ENCODE measurements around the gene CEP72. TPM values are rescaled to one million over a fixed set of nuclear protein-coding genes. Genes with fewer than 3 reads are reported as not detected.
"Not testable (repeated sequence)": the region's sequence is repeated elsewhere in the genome, so short reads cannot be mapped to it uniquely, and the experiment has no call there.

CEP72 gene
- total RNA-seq, 1 donor from 2014 or later, result 0.32 TPM

DNA sequence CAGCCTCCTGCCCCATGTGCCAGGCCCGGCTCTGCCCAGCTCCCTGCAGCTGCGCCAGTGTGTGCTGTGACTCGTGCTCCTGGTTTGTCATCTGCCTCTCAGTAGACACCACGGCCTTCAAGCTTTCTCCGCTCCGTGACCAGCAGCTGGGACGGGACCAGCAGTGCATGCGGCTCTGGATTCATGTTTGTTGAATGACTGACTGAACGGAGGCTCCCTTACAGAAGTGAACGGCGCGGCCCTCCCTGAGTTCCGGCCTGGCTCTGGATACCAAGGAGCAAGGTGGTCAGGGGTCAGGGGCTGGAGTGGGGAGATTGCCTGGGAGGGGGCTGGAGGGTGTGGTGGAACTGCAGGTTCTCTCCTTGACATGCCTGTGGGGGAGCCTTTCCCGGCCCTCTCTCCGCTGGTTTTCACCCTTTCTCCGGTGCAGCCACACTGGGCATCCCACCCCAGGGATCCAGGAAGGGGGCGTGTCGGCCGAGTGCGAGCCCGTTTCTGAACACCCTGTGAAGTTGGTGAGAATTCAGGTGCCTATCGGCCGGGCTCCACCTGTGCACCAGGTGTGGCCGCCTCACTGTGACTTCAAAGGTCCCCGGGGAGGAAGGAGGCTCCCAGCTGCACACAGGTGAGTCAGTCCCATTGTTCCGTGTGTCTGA, 11.1 kb upstream of the CEP72 start:
- Histone ChIP-seq H3K27me3 (no peaks in the 10 kb centered on the region), H3K4me3 (no peak overlapping the region), H3K36me3 (no peaks in the 10 kb centered on the region), H3K9me3 (no peaks in the 10 kb centered on the region), H3K27ac (no peak overlapping the region), H3K4me1 (no peaks in the 10 kb centered on the region)
- DNase-seq (ENCODE audit: low spot score in 2 of 2), result peak in 1 of 2 donors; percentile 45
- intact Hi-C loops (cut with DNase I), result no loop called here
- TF ChIP-seq, protein P1, sequence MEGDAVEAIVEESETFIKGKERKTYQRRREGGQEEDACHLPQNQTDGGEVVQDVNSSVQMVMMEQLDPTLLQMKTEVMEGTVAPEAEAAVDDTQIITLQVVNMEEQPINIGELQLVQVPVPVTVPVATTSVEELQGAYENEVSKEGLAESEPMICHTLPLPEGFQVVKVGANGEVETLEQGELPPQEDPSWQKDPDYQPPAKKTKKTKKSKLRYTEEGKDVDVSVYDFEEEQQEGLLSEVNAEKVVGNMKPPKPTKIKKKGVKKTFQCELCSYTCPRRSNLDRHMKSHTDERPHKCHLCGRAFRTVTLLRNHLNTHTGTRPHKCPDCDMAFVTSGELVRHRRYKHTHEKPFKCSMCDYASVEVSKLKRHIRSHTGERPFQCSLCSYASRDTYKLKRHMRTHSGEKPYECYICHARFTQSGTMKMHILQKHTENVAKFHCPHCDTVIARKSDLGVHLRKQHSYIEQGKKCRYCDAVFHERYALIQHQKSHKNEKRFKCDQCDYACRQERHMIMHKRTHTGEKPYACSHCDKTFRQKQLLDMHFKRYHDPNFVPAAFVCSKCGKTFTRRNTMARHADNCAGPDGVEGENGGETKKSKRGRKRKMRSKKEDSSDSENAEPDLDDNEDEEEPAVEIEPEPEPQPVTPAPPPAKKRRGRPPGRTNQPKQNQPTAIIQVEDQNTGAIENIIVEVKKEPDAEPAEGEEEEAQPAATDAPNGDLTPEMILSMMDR (IDR thresholded peaks at IDR 0.05), result no peak

DNA sequence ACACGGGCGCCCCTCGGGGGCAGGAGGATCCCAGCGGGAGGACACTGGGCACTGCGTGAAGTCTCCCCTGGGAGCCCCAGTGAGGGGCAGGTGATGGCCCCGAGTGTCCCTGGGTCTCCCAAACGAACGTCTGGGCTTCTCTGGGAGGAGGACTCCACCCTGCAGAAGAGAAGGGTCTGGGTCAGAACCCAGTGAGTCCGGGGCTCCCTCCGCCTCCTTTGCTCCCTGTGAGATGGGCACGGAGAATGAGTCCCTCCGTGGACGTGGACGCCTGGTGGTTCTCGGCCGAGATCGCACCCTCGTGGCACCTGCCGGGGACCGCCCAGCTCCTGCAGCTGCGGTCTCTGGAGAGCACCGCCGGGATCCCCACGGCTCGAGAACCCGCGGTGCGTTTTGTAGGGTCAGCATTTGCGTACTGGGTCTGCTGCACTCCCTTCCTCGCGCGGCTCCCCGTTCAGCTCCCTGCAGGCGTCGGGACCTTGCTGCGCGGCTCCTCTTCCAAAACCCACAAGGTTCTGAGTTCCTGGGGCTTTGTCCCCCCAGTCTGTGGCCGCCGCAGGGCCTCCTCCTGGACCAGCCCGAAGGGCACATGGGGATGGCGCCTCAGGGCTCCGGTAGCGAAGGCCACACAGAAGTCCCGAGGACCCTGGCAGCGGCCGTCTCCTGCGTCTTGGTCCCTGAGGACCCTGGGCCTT, 10.2 kb upstream of the CEP72 start:
- H3K4me1 ChIP-seq, result no peaks in the 10 kb centered on the region
- no peaks in the 10 kb centered on the region for H3K36me3 ChIP-seq
- H3K9me3 ChIP-seq, result no peaks in the 10 kb centered on the region
- peak in 1 of 2 donors; percentile 53 for DNase-seq (ENCODE audit: low spot score in 2 of 2)
- H3K27me3 ChIP-seq, result no peaks in the 10 kb centered on the region
- intact Hi-C loops (cut with DNase I), result no loop called here
- no peak overlapping the region for H3K27ac ChIP-seq
- TF ChIP-seq, protein P1 (IDR thresholded peaks at IDR 0.05), result no peak
- H3K4me3 ChIP-seq, result no peak overlapping the region

DNA sequence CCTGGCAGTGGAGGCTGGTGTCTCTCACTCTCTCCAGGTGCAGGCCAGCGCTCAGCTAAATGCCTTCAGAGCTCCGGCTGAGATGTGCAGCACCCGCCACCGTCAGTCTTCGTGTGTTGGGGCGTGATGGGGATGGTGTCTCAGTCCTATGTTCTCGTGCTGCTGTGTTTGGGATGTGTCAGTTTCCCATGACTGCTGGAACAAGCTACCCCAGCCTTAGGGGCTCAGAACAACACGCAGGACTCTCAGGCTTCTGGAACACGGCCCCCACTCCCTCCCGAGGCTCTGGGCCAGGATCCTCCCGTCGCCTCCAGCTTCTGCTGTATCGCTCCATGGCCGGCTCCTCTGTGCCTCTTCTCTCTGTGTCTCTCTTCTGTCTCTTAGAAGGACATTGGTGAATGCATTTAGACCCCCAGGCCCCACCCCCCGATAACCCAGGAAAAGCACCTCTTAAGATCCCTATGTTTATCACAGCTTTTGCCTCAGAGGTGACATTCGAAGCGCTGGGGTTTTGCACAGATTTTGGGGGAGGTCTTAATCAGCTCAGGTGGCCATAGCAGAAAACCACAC, 9.6 kb upstream of the CEP72 start:
- H3K27ac ChIP-seq, result no peak overlapping the region
- TF ChIP-seq, protein P1 (IDR thresholded peaks at IDR 0.05), result no peak
- DNase-seq (ENCODE audit: low spot score in 2 of 2), result peak in 1 of 2 donors; percentile 52
- no peaks in the 10 kb centered on the region for H3K27me3 ChIP-seq
- no peaks in the 10 kb centered on the region for H3K9me3 ChIP-seq
- no peak overlapping the region for H3K4me3 ChIP-seq
- H3K4me1 ChIP-seq, result no peaks in the 10 kb centered on the region
- no peaks in the 10 kb centered on the region for H3K36me3 ChIP-seq
- intact Hi-C loops (cut with DNase I), result no loop called here

DNA sequence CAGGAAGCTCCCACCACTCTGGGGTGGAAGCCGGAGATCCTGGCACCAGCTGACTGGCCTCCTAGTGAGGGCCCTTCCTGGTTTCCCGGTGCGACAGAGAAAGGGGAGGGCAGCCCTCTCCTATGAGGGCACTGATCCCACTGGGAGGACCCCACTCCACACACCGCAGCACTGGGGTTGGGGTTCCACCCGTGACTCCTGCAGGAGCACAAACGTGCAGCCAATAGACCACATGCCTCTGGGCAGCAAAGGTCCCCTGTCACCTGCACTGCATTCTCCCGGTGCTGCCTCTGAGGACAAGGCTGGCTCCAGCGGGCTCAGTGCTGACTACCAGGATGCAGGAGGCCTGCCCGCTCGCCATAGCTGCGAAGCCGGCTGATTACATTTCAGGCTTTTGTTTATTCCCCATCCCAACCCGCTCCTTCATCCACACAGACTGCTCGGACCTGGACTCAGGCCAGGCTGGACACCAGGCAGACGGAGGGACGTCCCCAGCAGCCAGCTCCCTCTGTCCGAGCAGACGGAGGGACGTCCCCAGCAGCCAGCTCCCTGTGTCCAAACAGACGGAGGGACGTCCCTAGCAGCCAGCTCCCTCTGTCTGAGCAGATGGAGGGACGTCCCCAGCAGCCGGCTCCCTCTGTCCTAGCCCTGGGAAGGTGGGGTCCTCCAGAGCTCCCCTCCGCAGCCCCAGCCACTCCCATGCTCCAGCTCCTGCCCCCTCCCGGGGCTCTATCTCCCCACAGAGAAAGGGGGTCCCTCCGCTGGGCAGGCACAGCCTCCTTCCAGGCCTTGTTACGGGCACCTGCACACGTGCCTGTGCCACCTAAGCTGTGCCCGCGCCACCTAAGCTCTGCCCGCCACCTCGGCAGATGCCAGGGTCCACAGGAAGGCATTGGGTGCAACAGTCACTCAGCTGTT, 8.8 kb upstream of the CEP72 start:
- H3K4me3 ChIP-seq, result no peak overlapping the region
- H3K4me1 ChIP-seq, result no peaks in the 10 kb centered on the region
- TF ChIP-seq, protein P1 (IDR thresholded peaks at IDR 0.05), result no peak
- H3K27ac ChIP-seq, result no peak overlapping the region
- H3K9me3 ChIP-seq, result no peaks in the 10 kb centered on the region
- peak in 1 of 2 donors; percentile 43 for DNase-seq (ENCODE audit: low spot score in 2 of 2)
- intact Hi-C loops (cut with DNase I), result no loop called here
- no peaks in the 10 kb centered on the region for H3K27me3 ChIP-seq
- no peaks in the 10 kb centered on the region for H3K36me3 ChIP-seq

DNA sequence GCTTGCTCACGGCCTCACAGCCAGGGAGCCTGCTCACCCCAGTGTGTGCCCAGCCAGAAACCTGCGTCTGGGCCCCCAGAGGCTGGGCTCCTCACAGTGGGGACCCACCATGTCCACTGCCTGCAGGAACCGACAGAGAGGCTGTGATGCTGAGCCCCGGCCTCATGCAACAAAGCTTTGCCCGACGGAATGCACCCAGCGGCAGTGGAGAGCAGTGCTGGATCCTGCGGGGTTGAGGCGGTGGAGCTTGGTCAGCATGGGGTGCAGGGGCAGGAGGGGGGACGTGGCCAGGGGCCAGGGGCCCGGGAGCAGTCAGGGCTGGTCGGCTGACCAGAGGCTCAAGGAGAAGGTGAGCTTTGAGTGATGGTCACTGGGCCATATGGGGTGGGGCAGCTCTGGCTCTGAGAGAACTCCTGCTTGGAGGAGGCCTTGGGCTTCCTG, 7.7 kb upstream of the CEP72 start:
- intact Hi-C loops (cut with DNase I), result no loop called here
- no peak for DNase-seq (ENCODE audit: low spot score in 2 of 2)
- Histone ChIP-seq H3K27me3 (no peaks in the 10 kb centered on the region), H3K36me3 (no peaks in the 10 kb centered on the region), H3K9me3 (no peaks in the 10 kb centered on the region), H3K4me3 (no peak overlapping the region), H3K4me1 (no peaks in the 10 kb centered on the region), H3K27ac (no peak overlapping the region)
- TF ChIP-seq, protein P1 (IDR thresholded peaks at IDR 0.05), result no peak

DNA sequence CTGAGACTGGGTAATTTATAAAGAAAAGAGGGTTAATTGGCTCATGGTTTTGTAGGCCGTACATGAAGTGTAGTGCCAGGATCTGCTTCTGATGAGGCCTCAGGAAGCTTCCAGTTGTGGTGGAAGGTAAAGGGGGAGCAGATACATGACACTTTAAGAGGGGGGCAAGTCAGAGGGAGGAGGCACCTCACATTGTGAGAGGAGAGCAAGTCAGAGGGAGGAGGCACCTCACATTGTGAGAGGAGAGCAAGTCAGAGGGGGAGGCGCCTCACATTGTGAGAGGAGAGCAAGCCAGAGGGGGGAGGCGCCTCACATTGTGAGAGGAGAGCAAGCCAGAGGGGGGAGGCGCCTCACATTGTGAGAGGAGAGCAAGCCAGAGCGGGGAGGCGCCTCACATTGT, 7.0 kb upstream of the CEP72 start:
- H3K36me3 ChIP-seq; H3K27me3 ChIP-seq; DNase-seq (ENCODE audit: low spot score in 2 of 2); intact Hi-C loops (cut with DNase I); H3K4me1 ChIP-seq; H3K4me3 ChIP-seq; H3K27ac ChIP-seq; H3K9me3 ChIP-seq: not testable (repeated sequence)

Data from ascending aorta (tissue), 2 donors.